HFFc6 (cell line): ENCODE measurements around the gene CCDC146. TPM values are rescaled to one million over a fixed set of nuclear protein-coding genes. Genes with fewer than 3 reads are reported as not detected.

ENCODE experiments used
- DNase-seq: peaks from one replicate; pipeline ENCODE4 v3.0.0-alpha.2; 2018
- H3K27ac Mint-ChIP-seq: 2 replicates; pipeline ENCODE4 v1.8.0; 2020; ENCODE audit warnings: mild to moderate bottlenecking, mixed read lengths
- H3K27me3 Mint-ChIP-seq: 2 replicates; pipeline ENCODE4 v1.8.0; 2021; ENCODE audit warnings: mild to moderate bottlenecking, moderate library complexity, mixed read lengths; ENCODE audit not compliant: insufficient read depth
- H3K36me3 Mint-ChIP-seq: 2 replicates; pipeline ENCODE4 v1.8.0; 2021; ENCODE audit warnings: low read depth, mixed read lengths
- H3K4me1 Mint-ChIP-seq: 2 replicates; pipeline ENCODE4 v1.8.0; 2020; ENCODE audit warnings: low read depth, mixed read lengths
- H3K4me3 Mint-ChIP-seq: 2 replicates; pipeline ENCODE4 v1.8.0; 2020; ENCODE audit warnings: mild to moderate bottlenecking, moderate library complexity, mixed read lengths
- H3K9me3 Mint-ChIP-seq: 2 replicates; pipeline ENCODE4 v1.8.0; 2020; ENCODE audit warnings: mild to moderate bottlenecking, mixed read lengths
- total RNA-seq, 6 experiments: library from RNA; stranded (reverse); fragmentation: NEBNext Ultra II Directional; extraction: Animal tissue kit (Norgen Biotek cat#: 25700); gene quantifications; 2 replicates in 1 of 6; 3 replicates in 5 of 6; pipeline ENCODE4 v1.2.3, GENCODE V29; 2021
- TF ChIP-seq, protein P1 (sequence below): fragments of 200-600 bp; sonication (generic); IDR thresholded peaks from 2 replicates; pipeline ENCODE4 v1.5.0; 2021; ENCODE audit warnings: antibody characterized with exemption, mild to moderate bottlenecking

The CCDC146 gene
- total RNA-seq, 6 experiments from 2014 or later: 0.09 to 0.70 (median 0.57) TPM

DNA sequence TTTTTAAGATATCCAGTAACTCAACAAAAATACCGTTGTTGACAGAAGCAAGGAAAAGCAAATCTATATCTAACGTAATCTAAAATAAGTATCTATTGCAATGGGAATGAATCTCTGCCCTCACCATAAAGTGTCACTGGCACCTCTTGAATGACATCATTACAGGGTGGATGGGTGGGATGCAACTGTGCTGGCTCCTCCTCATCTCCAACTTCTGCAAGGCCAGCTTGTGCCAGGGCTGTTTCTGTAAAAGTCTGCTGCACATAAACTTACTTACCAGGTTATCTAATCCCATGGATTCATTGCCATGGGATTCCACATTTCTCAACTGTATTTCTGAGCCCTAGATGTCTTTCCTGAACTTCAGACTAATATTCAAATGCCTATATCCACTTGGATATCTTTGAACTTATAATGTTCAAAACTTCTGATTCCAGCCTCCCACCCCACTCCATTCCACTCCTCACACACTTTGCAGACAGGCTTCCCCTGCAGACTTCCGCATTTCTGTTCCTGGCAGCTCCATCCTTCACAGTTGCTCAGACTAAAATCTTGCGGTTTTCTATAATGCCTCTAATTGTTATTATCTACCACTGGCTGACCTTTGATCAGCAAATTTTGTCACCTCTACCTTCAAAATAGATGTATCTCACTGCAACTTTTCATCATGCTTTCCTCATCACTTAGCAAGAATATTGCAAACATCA lies 66.5 kb downstream of the CCDC146 start:
- TF ChIP-seq, protein P1, sequence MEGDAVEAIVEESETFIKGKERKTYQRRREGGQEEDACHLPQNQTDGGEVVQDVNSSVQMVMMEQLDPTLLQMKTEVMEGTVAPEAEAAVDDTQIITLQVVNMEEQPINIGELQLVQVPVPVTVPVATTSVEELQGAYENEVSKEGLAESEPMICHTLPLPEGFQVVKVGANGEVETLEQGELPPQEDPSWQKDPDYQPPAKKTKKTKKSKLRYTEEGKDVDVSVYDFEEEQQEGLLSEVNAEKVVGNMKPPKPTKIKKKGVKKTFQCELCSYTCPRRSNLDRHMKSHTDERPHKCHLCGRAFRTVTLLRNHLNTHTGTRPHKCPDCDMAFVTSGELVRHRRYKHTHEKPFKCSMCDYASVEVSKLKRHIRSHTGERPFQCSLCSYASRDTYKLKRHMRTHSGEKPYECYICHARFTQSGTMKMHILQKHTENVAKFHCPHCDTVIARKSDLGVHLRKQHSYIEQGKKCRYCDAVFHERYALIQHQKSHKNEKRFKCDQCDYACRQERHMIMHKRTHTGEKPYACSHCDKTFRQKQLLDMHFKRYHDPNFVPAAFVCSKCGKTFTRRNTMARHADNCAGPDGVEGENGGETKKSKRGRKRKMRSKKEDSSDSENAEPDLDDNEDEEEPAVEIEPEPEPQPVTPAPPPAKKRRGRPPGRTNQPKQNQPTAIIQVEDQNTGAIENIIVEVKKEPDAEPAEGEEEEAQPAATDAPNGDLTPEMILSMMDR: no peak
- Mint-ChIP-seq H3K9me3 (no peaks in the 10 kb centered on the region), H3K4me3 (no peak overlapping the region), H3K4me1 (no peaks in the 10 kb centered on the region), H3K27me3 (peaks cover 8% of the 10 kb centered on the region), H3K27ac (no peak overlapping the region), H3K36me3 (no peaks in the 10 kb centered on the region)
- no peak for DNase-seq

DNA sequence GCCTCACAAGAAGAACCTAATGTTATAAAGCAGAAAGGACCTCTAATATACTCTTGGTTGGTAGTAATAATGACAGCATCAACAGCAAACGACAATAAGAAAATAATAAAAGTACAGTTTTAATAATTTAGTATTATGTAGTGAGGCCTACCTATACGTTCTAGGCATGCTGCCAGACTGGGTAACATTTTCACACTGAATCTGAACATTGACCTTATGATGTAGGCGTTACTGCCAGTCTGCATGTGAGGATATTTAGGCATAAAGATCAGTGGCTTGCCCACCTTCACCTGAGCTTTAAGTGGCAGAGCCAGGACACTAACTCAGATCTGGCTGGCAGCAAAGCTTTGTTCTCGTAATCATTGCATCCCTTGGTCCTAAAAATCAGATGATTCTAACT lies 74.7 kb downstream of the CCDC146 start:
- TF ChIP-seq, protein P1: no peak
- no peak for DNase-seq
- H3K9me3 Mint-ChIP-seq: no peaks in the 10 kb centered on the region
- no peaks in the 10 kb centered on the region for H3K36me3 Mint-ChIP-seq
- H3K4me3 Mint-ChIP-seq: no peak overlapping the region
- peaks cover 7% of the 10 kb centered on the region for H3K4me1 Mint-ChIP-seq
- peaks cover 27% of the 10 kb centered on the region for H3K27me3 Mint-ChIP-seq
- H3K27ac Mint-ChIP-seq: no peak overlapping the region

DNA sequence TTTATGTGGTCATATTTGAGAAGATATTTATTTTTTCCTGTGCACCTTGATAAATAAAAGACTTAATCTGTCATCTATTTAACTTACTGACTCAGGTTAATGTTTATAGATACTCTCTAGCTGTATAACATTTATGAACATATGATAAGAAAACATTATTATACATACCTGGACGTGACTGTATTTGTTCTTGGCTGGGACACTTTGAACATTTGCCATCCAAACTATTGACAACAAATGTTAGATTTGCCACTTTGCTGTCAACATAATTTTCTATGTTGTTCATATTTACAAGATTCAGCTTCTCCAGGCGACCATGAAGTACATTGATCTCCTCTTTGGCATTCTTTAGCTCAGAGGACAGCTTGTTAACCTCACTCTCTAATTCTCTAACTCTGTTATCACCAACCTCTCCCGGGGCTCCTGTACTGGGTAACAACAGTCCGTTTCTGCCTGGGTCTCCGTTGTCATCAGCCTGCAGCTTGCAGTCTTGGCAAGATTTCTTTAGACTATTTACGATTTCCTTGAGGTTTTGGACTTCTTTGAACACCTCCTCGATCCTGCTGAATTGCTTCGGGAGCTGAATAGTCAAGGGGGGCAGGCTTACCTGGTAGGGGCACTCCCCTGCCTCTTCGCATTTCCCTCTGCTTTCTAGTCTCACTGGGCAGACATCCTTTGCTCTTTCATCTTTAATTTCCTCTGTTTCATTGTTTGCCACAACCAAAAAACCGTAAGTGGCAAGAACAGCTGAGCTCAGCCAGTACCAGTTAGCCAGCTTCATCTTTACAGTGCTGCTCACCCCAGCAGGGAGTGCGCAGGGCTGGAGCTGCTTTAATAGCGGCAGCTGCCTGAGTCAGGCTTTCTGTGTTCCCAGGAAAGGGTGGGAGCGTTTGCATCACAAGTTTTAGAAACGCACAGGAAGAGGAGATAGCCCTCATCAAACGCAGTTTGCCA lies 76.9 kb downstream of the CCDC146 start, which contains the start of gene FGL2:
FGL2 (minus strand) TSS at position 807 of the 954 bp plus-strand sequence; CDS start at position 781, 26 bp downstream.
- Mint-ChIP-seq H3K36me3 (no peaks in the 10 kb centered on the region), H3K4me1 (peaks cover 7% of the 10 kb centered on the region), H3K27ac (no peak within 1 kb of the TSS), H3K9me3 (no peaks in the 10 kb centered on the region), H3K4me3 (peak within 1 kb of the TSS; percentile 51; the same call in 1 of the 2 replicates), H3K27me3 (peaks cover 28% of the 10 kb centered on the region)
- TF ChIP-seq, protein P1: no peak
- DNase-seq: peak; percentile 1

DNA sequence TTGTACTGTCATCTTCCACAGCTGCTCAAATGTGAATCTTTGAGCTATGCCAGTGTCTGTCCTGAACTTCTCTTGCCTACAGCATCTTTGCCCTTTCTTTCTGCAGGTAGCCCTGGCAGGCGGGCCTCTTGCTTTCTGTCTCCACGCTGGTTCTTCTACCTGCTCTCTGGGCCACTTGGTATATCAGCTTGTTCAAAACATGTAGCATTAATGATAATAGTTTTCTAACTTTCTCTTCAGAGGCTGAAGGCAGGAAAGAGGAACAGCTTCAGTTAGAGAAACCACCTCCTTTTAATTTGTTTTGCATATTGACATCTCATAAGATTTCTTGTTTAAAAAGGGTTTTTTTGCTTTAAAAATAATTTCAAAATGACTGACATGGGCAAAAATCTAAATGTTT lies 78.1 kb downstream of the CCDC146 start:
- Mint-ChIP-seq H3K27ac (no peak overlapping the region), H3K4me3 (no peak overlapping the region), H3K27me3 (peaks cover 28% of the 10 kb centered on the region), H3K36me3 (no peaks in the 10 kb centered on the region), H3K4me1 (peaks cover 9% of the 10 kb centered on the region), H3K9me3 (no peaks in the 10 kb centered on the region)
- no peak for DNase-seq
- TF ChIP-seq, protein P1: no peak

DNA sequence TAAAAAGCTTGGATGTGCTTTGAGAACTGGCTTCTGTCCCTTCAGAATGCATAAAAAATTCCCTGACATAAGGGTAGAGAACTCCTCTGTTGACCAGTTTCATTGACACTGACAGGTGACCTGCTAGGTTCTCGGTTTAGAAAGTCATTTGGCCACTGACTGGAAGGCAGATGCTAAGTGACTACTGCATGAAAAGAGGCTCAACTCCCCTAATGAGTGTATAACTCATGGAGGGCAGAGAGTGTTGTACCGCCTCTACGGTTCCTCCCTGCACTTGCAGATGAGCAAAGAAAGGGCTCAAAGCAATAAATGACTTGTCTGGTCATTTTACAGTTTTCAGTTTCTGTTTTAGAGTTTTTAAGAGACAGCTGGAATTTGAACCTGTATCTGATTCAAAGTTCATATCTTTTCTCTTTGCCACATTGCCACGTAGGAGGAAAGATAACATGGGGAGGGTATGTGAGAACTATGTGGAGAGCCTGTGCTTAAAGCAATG lies 80.1 kb downstream of the CCDC146 start:
- no peak overlapping the region for H3K4me3 Mint-ChIP-seq
- TF ChIP-seq, protein P1: no peak

More for the DNA sequence above, 80.1 kb downstream of the CCDC146 start:
- DNase-seq: no peak
- H3K27ac Mint-ChIP-seq: no peak overlapping the region
- peaks cover 24% of the 10 kb centered on the region for H3K27me3 Mint-ChIP-seq
- H3K9me3 Mint-ChIP-seq: no peaks in the 10 kb centered on the region
- H3K36me3 Mint-ChIP-seq: no peaks in the 10 kb centered on the region
- peaks cover 15% of the 10 kb centered on the region for H3K4me1 Mint-ChIP-seq
